ENCODE data around the gene MYDGF.

MYDGF gene

GRCh38 chr19:4693471-4694121, 23.5 kb upstream of the MYDGF start:
- TF ChIP-seq CTCF (IDR thresholded peaks at IDR 0.05; ENCODE audit: low read depth, low read length, missing control alignments), result no peak
- in situ Hi-C loops (cut with HindIII; ENCODE audit: low sequenced_read_pairs), result no loop called here
- DNase-seq (ENCODE audit: low read depth), result no peak
- no peak overlapping the region for H3K4me3 ChIP-seq (ENCODE audit: low read depth, low read length)

- H3K4me3 ChIP-seq (ENCODE audit: low read depth, low read length), result no peak overlapping the region
- no peak for TF ChIP-seq CTCF (IDR thresholded peaks at IDR 0.05; ENCODE audit: low read depth, low read length, missing control alignments)
- in situ Hi-C loops (cut with HindIII; ENCODE audit: low sequenced_read_pairs), result no loop called here
- no peak for DNase-seq (ENCODE audit: low read depth)
Measured at GRCh38 chr19:4693078-4693350, 22.9 kb upstream of the MYDGF start.

GRCh38 chr19:4692251-4693077, 22.3 kb upstream of the MYDGF start:
- no peak overlapping the region for H3K4me3 ChIP-seq (ENCODE audit: low read depth, low read length)
- no peak for DNase-seq (ENCODE audit: low read depth)
- TF ChIP-seq CTCF (IDR thresholded peaks at IDR 0.05; ENCODE audit: low read depth, low read length, missing control alignments), result no peak
- in situ Hi-C loops (cut with HindIII; ENCODE audit: low sequenced_read_pairs), result no loop called here

- no peak for TF ChIP-seq CTCF (IDR thresholded peaks at IDR 0.05; ENCODE audit: low read depth, low read length, missing control alignments)
Measured at GRCh38 chr19:4691373-4691772, 21.2 kb upstream of the MYDGF start.

GRCh38 chr19:4690361-4690760, 20.2 kb upstream of the MYDGF start:
- no peak overlapping the region for H3K4me3 ChIP-seq (ENCODE audit: low read depth, low read length)
- no peak for DNase-seq (ENCODE audit: low read depth)
- in situ Hi-C loops (cut with HindIII; ENCODE audit: low sequenced_read_pairs), result no loop called here

More at GRCh38 chr19:4691373-4691772, 21.2 kb upstream of the MYDGF start:
- H3K4me3 ChIP-seq (ENCODE audit: low read depth, low read length), result no peak overlapping the region
- in situ Hi-C loops (cut with HindIII; ENCODE audit: low sequenced_read_pairs), result no loop called here
- DNase-seq (ENCODE audit: low read depth), result no peak

GRCh38 chr19:4689403-4689802, 19.3 kb upstream of the MYDGF start:
- TF ChIP-seq CTCF (IDR thresholded peaks at IDR 0.05; ENCODE audit: low read depth, low read length, missing control alignments), result no peak
- H3K4me3 ChIP-seq (ENCODE audit: low read depth, low read length), result no peak overlapping the region
- in situ Hi-C loops (cut with HindIII; ENCODE audit: low sequenced_read_pairs), result no loop called here
- no peak for DNase-seq (ENCODE audit: low read depth)

More at GRCh38 chr19:4690361-4690760, 20.2 kb upstream of the MYDGF start:
- TF ChIP-seq CTCF (IDR thresholded peaks at IDR 0.05; ENCODE audit: low read depth, low read length, missing control alignments), result no peak

All from astrocyte of the cerebellum (primary cell).